Activated T-cell treated with anti-CD3 and anti-CD28 coated beads, Interleukin-2, amount 50 U/mL, for 24 hours (primary cell): ENCODE data around the gene POLL.
A peak's percentile ranks its signal among the peaks of the same experiment; 100 is the strongest.

Source experiments
- DNase-seq: peaks from one replicate; pipeline ENCODE4 v3.0.0-alpha.2; 2020
- H3K27ac Mint-ChIP-seq: 2 replicates; pipeline ENCODE4 v1.8.0; 2020; ENCODE audit warnings: mild to moderate bottlenecking, mixed read lengths
- H3K27me3 Mint-ChIP-seq: 2 replicates; pipeline ENCODE4 v1.8.0; 2020; ENCODE audit warnings: mixed read lengths
- H3K36me3 Mint-ChIP-seq: 2 replicates; pipeline ENCODE4 v1.8.0; 2020; ENCODE audit warnings: low read depth, mixed read lengths
- H3K4me1 Mint-ChIP-seq: 2 replicates; pipeline ENCODE4 v1.8.0; 2020; ENCODE audit warnings: low read depth, mixed read lengths
- H3K4me3 Mint-ChIP-seq: 2 replicates; pipeline ENCODE4 v1.8.0; 2020; ENCODE audit warnings: mild to moderate bottlenecking, moderate library complexity, mixed read lengths
- H3K9me3 Mint-ChIP-seq: 2 replicates; pipeline ENCODE4 v1.8.0; 2020; ENCODE audit warnings: mixed read lengths

Gene POLL

GRCh38 chr10:101572126-101572525 lies 15.9 kb downstream of the POLL start:
- Mint-ChIP-seq H3K9me3 (no peaks in the 10 kb centered on the region), H3K27me3 (peaks cover 35% of the 10 kb centered on the region), H3K27ac (no peak overlapping the region), H3K36me3 (peaks cover under 1% of the 10 kb centered on the region), H3K4me3 (no peak overlapping the region), H3K4me1 (peaks cover 15% of the 10 kb centered on the region)
- DNase-seq = no peak

GRCh38 chr10:101571271-101571925 lies 16.7 kb downstream of the POLL start:
- Mint-ChIP-seq H3K4me3 (peak overlapping the region; percentile 39), H3K27me3 (peaks cover 40% of the 10 kb centered on the region), H3K36me3 (no peaks in the 10 kb centered on the region), H3K4me1 (peaks cover 19% of the 10 kb centered on the region), H3K9me3 (no peaks in the 10 kb centered on the region), H3K27ac (no peak overlapping the region)
- no peak for DNase-seq

- H3K4me1 Mint-ChIP-seq = peaks cover 22% of the 10 kb centered on the region
- no peaks in the 10 kb centered on the region for H3K36me3 Mint-ChIP-seq
- peaks cover 48% of the 10 kb centered on the region for H3K27me3 Mint-ChIP-seq
- peak overlapping the region; percentile 74 for H3K4me3 Mint-ChIP-seq
- DNase-seq = no peak
- H3K27ac Mint-ChIP-seq = no peak overlapping the region
- H3K9me3 Mint-ChIP-seq = no peaks in the 10 kb centered on the region
These were observed 17.4 kb downstream of the POLL start for GRCh38 chr10:101570428-101571270.

GRCh38 chr10:101569622-101570427 lies 18.2 kb downstream of the POLL start:
- Mint-ChIP-seq H3K36me3 (no peaks in the 10 kb centered on the region), H3K4me1 (peaks cover 22% of the 10 kb centered on the region), H3K27me3 (peaks cover 56% of the 10 kb centered on the region), H3K27ac (no peak overlapping the region), H3K4me3 (peak overlapping the region; percentile 74), H3K9me3 (no peaks in the 10 kb centered on the region)
- peak; percentile 92 for DNase-seq

- Mint-ChIP-seq H3K4me1 (peaks cover 22% of the 10 kb centered on the region), H3K9me3 (no peaks in the 10 kb centered on the region), H3K4me3 (peak overlapping the region; percentile 74), H3K27me3 (peaks cover 59% of the 10 kb centered on the region), H3K27ac (no peak overlapping the region), H3K36me3 (no peaks in the 10 kb centered on the region)
- no peak for DNase-seq
These were observed 18.8 kb downstream of the POLL start for GRCh38 chr10:101569323-101569621.

GRCh38 chr10:101568054-101568745 lies 19.9 kb downstream of the POLL start:
- Mint-ChIP-seq H3K27me3 (peaks cover 69% of the 10 kb centered on the region), H3K27ac (no peak overlapping the region), H3K4me3 (no peak overlapping the region), H3K36me3 (no peaks in the 10 kb centered on the region), H3K4me1 (peaks cover 22% of the 10 kb centered on the region), H3K9me3 (no peaks in the 10 kb centered on the region)
- no peak for DNase-seq

GRCh38 chr10:101567165-101568006 lies 20.7 kb downstream of the POLL start:
- Mint-ChIP-seq H3K27me3 (peaks cover 73% of the 10 kb centered on the region), H3K4me1 (peaks cover 22% of the 10 kb centered on the region), H3K9me3 (no peaks in the 10 kb centered on the region), H3K36me3 (no peaks in the 10 kb centered on the region), H3K4me3 (no peak overlapping the region), H3K27ac (no peak overlapping the region)
- no peak for DNase-seq

- peaks cover 73% of the 10 kb centered on the region for H3K27me3 Mint-ChIP-seq
- H3K36me3 Mint-ChIP-seq = no peaks in the 10 kb centered on the region
- no peak overlapping the region for H3K27ac Mint-ChIP-seq
- H3K9me3 Mint-ChIP-seq = no peaks in the 10 kb centered on the region
- no peak overlapping the region for H3K4me3 Mint-ChIP-seq
- H3K4me1 Mint-ChIP-seq = peaks cover 22% of the 10 kb centered on the region
- no peak for DNase-seq
These were observed 21.5 kb downstream of the POLL start for GRCh38 chr10:101566333-101567164.

GRCh38 chr10:101565936-101566332 lies 22.1 kb downstream of the POLL start:
- no peak for DNase-seq
- no peaks in the 10 kb centered on the region for H3K36me3 Mint-ChIP-seq
- peaks cover 20% of the 10 kb centered on the region for H3K4me1 Mint-ChIP-seq
- no peak overlapping the region for H3K27ac Mint-ChIP-seq
- peaks cover 71% of the 10 kb centered on the region for H3K27me3 Mint-ChIP-seq
- no peaks in the 10 kb centered on the region for H3K9me3 Mint-ChIP-seq
- H3K4me3 Mint-ChIP-seq = no peak overlapping the region

- peaks cover 66% of the 10 kb centered on the region for H3K27me3 Mint-ChIP-seq
- no peak overlapping the region for H3K27ac Mint-ChIP-seq
- H3K4me1 Mint-ChIP-seq = peaks cover 16% of the 10 kb centered on the region
- H3K36me3 Mint-ChIP-seq = no peaks in the 10 kb centered on the region
- no peak for DNase-seq
- H3K4me3 Mint-ChIP-seq = no peak overlapping the region
- no peaks in the 10 kb centered on the region for H3K9me3 Mint-ChIP-seq
These were observed 22.6 kb downstream of the POLL start for GRCh38 chr10:101565370-101565900.

- DNase-seq = no peak
- Mint-ChIP-seq H3K27ac (no peak overlapping the region), H3K4me1 (peaks cover 11% of the 10 kb centered on the region), H3K36me3 (no peaks in the 10 kb centered on the region), H3K27me3 (peaks cover 62% of the 10 kb centered on the region), H3K9me3 (no peaks in the 10 kb centered on the region), H3K4me3 (no peak overlapping the region)
These were observed 23.5 kb downstream of the POLL start for GRCh38 chr10:101564490-101564991.

GRCh38 chr10:101563497-101564040 lies 24.5 kb downstream of the POLL start:
- Mint-ChIP-seq H3K9me3 (no peaks in the 10 kb centered on the region), H3K27ac (no peak overlapping the region), H3K4me1 (peaks cover 16% of the 10 kb centered on the region), H3K27me3 (peaks cover 52% of the 10 kb centered on the region), H3K4me3 (no peak overlapping the region), H3K36me3 (no peaks in the 10 kb centered on the region)
- no peak for DNase-seq
